GDM1 (cell line): Measurements from ENCODE around the gene USP48.

Source experiments
- DNase-seq: peaks from one replicate; lab custom pipeline; 2025; lab: John Stamatoyannopoulos, UW

USP48 gene

GRCh38 chr1:21652101-21652936 lies 130.6 kb downstream of the USP48 start:
- DNase-seq = no peak

- no peak for DNase-seq
Observed at GRCh38 chr1:21651214-21652042, 131.5 kb downstream of the USP48 start.

GRCh38 chr1:21650400-21650799 lies 132.5 kb downstream of the USP48 start:
- DNase-seq = no peak

- DNase-seq = no peak
Observed at GRCh38 chr1:21649315-21649714, 133.6 kb downstream of the USP48 start.

- no peak for DNase-seq
Observed at GRCh38 chr1:21648791-21649190, 134.2 kb downstream of the USP48 start.

GRCh38 chr1:21648352-21648730 lies 134.6 kb downstream of the USP48 start:
- no peak for DNase-seq

GRCh38 chr1:21647431-21648351 lies 135.3 kb downstream of the USP48 start:
- DNase-seq = peak; percentile 27

GRCh38 chr1:21645550-21645949 lies 137.4 kb downstream of the USP48 start:
- no peak for DNase-seq

- no peak for DNase-seq
Observed at GRCh38 chr1:21644906-21645305, 138.0 kb downstream of the USP48 start.

GRCh38 chr1:21644348-21644747 lies 138.6 kb downstream of the USP48 start:
- DNase-seq = no peak

- no peak for DNase-seq
Observed at GRCh38 chr1:21643624-21644023, 139.3 kb downstream of the USP48 start.

GRCh38 chr1:21641967-21642739 lies 140.8 kb downstream of the USP48 start:
- no peak for DNase-seq

GRCh38 chr1:21641537-21641936 lies 141.4 kb downstream of the USP48 start:
- DNase-seq = no peak

GRCh38 chr1:21641076-21641475 lies 141.9 kb downstream of the USP48 start:
- DNase-seq = no peak

GRCh38 chr1:21640653-21641052 lies 142.3 kb downstream of the USP48 start:
- DNase-seq = no peak

GRCh38 chr1:21639594-21640041 lies 143.3 kb downstream of the USP48 start:
- DNase-seq = no peak

- no peak for DNase-seq
Observed at GRCh38 chr1:21638531-21639341, 144.2 kb downstream of the USP48 start.

GRCh38 chr1:21637514-21637913 lies 145.4 kb downstream of the USP48 start:
- DNase-seq = no peak

- DNase-seq = no peak
Observed at GRCh38 chr1:21636029-21636428, 146.9 kb downstream of the USP48 start.

- no peak for DNase-seq
Observed at GRCh38 chr1:21634806-21635535, 148.0 kb downstream of the USP48 start.
